Measurements from ENCODE around the gene ALPK1.
"Not testable (repeated sequence)": the region's sequence is repeated elsewhere in the genome, so short reads cannot be mapped to it uniquely, and the experiment has no call there.

Gene ALPK1

DNA sequence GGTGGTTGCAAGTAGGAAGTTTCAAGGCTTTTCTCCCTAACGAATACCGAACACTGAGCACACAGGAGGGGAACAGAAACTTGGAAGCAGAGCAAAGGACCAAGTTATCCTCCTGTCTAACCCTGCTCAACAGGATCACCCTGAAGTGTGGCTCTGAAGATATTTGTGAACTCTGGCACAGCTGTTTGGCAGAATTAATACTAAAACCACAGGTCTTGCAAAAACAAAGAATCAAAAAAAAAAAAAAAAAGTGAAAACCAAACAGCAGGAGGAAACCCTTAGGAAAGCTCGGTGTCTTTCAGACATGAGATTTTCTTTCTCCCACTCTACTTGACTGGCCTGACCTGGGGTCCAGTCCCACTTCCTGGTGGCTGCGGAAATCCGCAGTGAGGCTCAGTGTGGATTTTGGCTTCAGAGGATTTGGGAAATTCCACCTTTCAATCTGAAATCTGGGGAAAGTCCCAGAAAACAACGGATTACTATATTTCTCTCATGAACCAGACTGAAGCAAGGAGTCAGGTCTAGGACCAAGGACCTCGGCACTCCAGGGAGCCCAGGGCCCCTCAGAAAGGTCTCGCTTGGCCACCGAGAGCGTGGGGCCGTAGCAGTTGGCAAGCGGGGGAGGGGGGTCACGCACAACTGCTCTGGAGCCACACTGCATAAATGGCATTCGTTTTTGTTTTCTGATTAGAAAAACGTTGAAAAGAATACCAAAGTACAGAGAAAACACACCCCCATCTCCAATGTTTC lies 12.3 kb upstream of the ALPK1 start:
- DNase-seq (ENCODE audit: low read depth), result no peak

DNA sequence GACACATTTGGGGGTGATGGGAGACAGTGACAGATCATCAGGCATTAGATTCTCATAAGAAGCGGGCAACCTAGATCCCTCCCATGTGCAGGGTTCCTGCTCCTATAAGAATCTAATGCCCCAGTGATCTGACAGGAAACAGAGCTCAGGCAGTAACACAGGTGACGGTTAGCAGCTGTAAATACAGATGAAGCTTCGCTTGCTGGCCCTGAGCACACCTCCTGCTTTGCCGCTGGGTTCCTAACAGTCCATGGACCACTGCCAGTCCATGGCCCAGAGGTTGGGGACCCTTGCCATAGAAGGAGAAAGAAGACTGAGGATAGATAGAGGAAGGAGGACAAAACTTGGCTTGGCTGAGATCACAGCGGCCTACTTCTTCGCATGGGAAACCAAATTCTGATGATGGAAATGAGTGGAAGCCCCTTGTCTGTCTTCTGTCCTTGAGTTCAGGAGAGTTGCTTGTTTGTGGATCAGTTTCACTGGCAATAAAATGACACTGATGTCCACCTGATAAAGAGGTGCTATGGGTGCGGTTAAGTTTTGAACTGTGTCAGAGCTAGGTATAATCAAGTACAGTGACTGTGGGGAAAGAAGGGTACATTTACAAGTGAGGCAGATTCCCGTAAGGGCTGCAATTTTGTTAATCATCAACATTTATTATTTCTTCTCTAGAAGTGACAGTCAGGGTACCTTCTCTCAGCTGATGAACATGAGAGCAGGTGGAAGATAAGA lies 9.7 kb upstream of the ALPK1 start:
- no peak for DNase-seq (ENCODE audit: low read depth)

DNA sequence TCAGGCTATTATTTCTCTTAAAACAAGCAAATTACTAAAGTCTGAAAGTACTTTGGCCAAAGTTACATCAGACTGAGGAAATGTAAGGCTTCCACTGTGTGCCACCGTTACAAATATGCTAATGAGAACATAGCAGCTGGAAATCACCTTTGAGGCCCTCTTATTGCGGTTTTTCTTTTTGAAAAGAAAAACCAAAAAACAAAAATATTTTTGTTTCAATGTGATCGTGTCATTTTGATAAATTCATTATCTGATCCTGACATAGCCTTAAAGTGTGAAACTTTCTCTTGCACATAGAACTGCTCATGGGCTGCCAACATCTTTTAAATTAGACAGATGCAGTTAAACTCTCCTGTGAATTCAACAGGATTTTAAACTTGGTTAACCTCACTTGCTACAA lies 8.7 kb upstream of the ALPK1 start:
- no peak for DNase-seq (ENCODE audit: low read depth)

GRCh38 chr4:112289407-112290253 lies 7.5 kb upstream of the ALPK1 start:
- no peak for DNase-seq (ENCODE audit: low read depth)

- DNase-seq (ENCODE audit: low read depth), result no peak
Measured at GRCh38 chr4:112290341-112290740, 6.8 kb upstream of the ALPK1 start.

DNA sequence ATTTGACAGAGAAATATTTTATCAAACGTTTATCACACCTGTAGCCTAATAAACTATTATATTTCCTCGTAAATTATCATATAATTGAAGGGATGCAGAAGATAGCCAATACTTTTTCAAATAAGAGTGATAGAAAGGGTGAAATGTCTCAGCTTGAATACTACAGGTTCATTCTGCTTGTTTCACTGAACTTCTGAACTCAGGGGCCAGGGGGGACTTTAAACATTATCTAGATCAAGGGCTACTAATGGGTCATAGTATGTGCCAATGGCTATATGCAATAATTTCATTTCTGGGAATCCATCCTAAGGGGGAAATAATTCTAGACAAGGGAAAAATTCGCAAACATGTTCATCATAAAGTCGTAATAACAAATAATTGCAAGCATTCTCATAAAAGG lies 2.6 kb downstream of the ALPK1 start:
- no peak for DNase-seq (ENCODE audit: low read depth)

DNA sequence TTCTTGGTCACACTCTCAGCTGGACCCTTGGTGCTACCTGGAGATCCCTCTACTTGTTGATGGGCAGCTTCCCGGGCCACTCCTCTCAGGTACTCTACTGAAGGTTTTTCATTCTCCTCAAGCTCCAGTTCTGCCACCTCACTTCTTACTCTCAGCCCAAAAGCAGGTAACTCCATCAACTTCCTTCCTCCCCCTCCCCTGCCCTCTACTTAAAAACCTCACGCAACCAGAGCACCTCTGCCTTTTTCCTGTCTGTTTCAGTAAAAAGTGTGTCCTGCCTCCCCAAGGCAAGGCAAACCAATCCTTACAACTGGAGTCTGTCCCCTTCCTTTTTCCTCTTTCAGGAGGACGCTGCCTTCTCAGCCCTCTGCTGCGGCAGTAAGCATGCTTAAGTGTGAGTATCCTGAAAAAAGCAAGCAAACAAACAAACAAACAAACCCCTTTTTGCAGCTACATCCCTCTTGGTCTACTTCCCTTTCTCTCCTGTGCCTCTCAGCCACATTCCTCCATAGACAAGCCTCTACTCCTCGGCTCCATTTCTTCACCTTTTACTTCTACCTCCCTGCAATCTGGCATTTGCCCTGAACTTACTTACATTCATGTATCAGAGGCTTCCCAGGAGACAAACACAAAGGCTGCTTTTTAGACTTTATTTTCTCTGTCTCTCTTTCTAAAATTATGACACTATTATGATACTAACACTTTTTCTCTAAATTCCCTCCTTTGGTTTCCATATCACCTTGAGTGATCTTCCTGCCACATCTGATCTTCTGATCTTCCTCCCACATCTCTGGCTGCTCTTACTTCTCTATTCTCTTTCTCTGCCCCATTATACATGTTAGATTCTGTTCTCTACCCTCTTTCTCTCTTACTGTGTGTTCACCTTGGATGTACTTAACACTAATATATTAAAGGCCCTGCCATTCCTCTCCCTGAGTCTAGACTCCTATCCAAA lies 5.4 kb downstream of the ALPK1 start:
- DNase-seq (ENCODE audit: low read depth), result no peak

DNA sequence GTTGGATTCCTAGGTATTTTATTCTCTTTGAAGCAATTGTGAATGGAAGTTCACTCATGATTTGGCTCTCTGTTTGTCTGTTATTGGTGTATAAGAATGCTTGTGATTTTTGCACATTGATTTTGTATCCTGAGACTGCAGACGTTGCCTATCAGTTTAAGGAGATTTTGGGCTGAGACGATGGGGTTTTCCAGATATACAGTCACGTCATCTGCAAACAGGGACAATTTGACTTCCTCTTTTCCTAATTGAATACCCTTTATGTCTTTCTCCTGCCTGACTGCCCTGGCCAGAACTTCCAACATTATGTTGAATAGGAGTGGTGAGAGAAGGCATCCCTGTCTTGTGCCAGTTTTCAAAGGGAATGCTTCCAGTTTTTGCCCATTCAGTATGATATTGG lies 8.3 kb downstream of the ALPK1 start:
- DNase-seq (ENCODE audit: low read depth), result not testable (repeated sequence)

GRCh38 chr4:112309263-112309791 lies 12.2 kb downstream of the ALPK1 start:
- DNase-seq (ENCODE audit: low read depth), result not testable (repeated sequence)

- DNase-seq (ENCODE audit: low read depth), result no peak
Measured at GRCh38 chr4:112311516-112311915, 14.3 kb downstream of the ALPK1 start.

GRCh38 chr4:112312610-112313239 lies 15.6 kb downstream of the ALPK1 start:
- DNase-seq (ENCODE audit: low read depth), result no peak

DNA sequence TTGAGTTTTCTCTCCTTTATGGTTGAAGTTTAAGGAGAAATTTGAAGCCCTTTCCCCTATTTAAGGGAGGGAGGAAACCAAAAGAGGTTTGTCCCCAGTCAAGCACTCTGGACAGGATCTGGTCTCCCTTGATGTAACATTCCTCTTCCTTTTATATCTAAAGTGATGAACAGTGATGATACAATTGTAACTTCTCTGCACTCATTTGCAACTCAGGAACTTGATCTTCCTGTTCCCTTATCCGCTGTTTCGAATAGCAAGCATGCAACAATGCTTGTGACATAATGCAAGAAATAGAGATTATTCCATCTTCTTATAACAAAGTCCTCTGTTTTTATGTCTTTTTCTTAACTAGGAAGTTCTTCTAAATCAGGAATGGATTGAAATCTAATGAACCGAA lies 18.3 kb downstream of the ALPK1 start:
- no peak for DNase-seq (ENCODE audit: low read depth)

- no peak for DNase-seq (ENCODE audit: low read depth)
Measured at GRCh38 chr4:112316360-112316759, 19.2 kb downstream of the ALPK1 start.

GRCh38 chr4:112318239-112319142 lies 21.3 kb downstream of the ALPK1 start:
- DNase-seq (ENCODE audit: low read depth), result no peak

GRCh38 chr4:112321776-112322684 lies 24.9 kb downstream of the ALPK1 start:
- DNase-seq (ENCODE audit: low read depth), result peak; percentile 64

GRCh38 chr4:112322866-112323265 lies 25.7 kb downstream of the ALPK1 start:
- no peak for DNase-seq (ENCODE audit: low read depth)

- DNase-seq (ENCODE audit: low read depth), result no peak
Measured at GRCh38 chr4:112325530-112325929, 28.4 kb downstream of the ALPK1 start.

DNA sequence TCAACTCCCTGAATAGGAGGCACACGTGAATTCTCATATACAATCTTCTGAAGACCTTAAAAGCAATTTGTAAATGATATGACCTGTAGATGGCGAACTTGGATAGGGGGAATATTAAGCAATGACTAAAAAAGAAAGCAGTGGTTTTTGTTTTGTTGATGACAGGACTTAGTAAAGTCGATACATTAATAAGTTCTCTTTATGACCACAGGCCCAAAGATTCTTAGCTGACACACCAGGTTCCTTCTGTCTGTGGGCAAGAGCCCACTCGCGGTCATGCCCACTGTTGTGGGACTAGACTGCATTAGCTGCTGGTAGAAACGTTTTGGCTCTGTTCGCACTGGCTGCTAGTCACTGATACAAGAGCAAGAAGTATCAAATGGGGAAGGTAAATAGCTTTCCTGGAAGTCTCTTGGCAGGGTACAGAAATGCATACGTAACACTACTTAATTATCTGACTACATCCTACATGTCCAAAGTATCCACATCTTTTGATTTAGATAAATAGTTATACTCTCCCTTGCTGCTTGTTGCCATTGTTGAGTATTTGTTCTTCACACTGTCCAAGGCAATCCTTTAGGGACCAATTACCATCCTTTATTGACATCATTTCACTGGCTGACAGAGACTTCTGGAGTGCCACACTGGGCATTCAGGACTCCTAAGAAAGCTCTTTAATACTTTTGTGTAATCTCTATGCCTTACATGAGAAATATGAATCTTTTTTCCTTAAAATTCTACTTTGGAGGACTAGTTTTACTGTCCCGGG lies 31.0 kb downstream of the ALPK1 start:
- no peak for DNase-seq (ENCODE audit: low read depth)
